ENCODE results near the gene FGF19.
"Not testable (repeated sequence)": the region's sequence is repeated elsewhere in the genome, so short reads cannot be mapped to it uniquely, and the experiment has no call there.

The FGF19 gene

GRCh38 chr11:69695581-69695980, 8.2 kb downstream of the FGF19 start:
- DNase-seq = no peak

GRCh38 chr11:69694781-69695180, 9.0 kb downstream of the FGF19 start:
- DNase-seq = no peak

GRCh38 chr11:69692422-69692821, 11.4 kb downstream of the FGF19 start:
- DNase-seq = no peak

GRCh38 chr11:69691463-69691862, 12.4 kb downstream of the FGF19 start:
- DNase-seq = no peak

GRCh38 chr11:69689484-69690319, 14.1 kb downstream of the FGF19 start:
- no peak for DNase-seq

GRCh38 chr11:69687969-69688771, 15.7 kb downstream of the FGF19 start:
- DNase-seq = not testable (repeated sequence)

GRCh38 chr11:69686856-69687255, 17.0 kb downstream of the FGF19 start:
- no peak for DNase-seq

- DNase-seq = no peak
These were observed 17.4 kb downstream of the FGF19 start for GRCh38 chr11:69686452-69686851.

- DNase-seq = no peak
These were observed 18.5 kb downstream of the FGF19 start for GRCh38 chr11:69685348-69685747.

GRCh38 chr11:69684651-69685050, 19.2 kb downstream of the FGF19 start:
- no peak for DNase-seq

GRCh38 chr11:69683764-69684333, 20.0 kb downstream of the FGF19 start:
- DNase-seq = no peak

- DNase-seq = no peak
These were observed 21.0 kb downstream of the FGF19 start for GRCh38 chr11:69682681-69683326.

- no peak for DNase-seq
These were observed 21.6 kb downstream of the FGF19 start for GRCh38 chr11:69682221-69682620.

GRCh38 chr11:69680688-69681087, 23.1 kb downstream of the FGF19 start:
- no peak for DNase-seq

GRCh38 chr11:69677749-69678148, 26.1 kb downstream of the FGF19 start:
- no peak for DNase-seq

GRCh38 chr11:69674886-69675714, 28.7 kb downstream of the FGF19 start, which contains the start of gene LTO1:
Gene LTO1 (minus strand): TSS chr11:69675353. CDS start chr11:69675239, 114 bp downstream.
- peak; percentile 33 for DNase-seq

GRCh38 chr11:69674267-69674885, 29.4 kb downstream of the FGF19 start:
- DNase-seq = no peak

- no peak for DNase-seq
These were observed 31.9 kb downstream of the FGF19 start for GRCh38 chr11:69671734-69672465.

GRCh38 chr11:69670158-69670845, 33.5 kb downstream of the FGF19 start:
- no peak for DNase-seq

GRCh38 chr11:69669486-69669885, 34.3 kb downstream of the FGF19 start:
- no peak for DNase-seq

Measured in SIG-M5 (cell line).